GM18870 (cell line): ENCODE data around the gene MYO1C.
A peak's percentile ranks its signal among the peaks of the same experiment; 100 is the strongest.
"Not testable (repeated sequence)": the region's sequence is repeated elsewhere in the genome, so short reads cannot be mapped to it uniquely, and the experiment has no call there.

Experiments used
- ATAC-seq: cut with Tn5 transposase; IDR thresholded peaks from one replicate; pipeline ENCODE4 v1.9.1; 2021; ENCODE audit warnings: moderate library complexity; ENCODE audit not compliant: unreplicated experiment

MYO1C gene

DNA sequence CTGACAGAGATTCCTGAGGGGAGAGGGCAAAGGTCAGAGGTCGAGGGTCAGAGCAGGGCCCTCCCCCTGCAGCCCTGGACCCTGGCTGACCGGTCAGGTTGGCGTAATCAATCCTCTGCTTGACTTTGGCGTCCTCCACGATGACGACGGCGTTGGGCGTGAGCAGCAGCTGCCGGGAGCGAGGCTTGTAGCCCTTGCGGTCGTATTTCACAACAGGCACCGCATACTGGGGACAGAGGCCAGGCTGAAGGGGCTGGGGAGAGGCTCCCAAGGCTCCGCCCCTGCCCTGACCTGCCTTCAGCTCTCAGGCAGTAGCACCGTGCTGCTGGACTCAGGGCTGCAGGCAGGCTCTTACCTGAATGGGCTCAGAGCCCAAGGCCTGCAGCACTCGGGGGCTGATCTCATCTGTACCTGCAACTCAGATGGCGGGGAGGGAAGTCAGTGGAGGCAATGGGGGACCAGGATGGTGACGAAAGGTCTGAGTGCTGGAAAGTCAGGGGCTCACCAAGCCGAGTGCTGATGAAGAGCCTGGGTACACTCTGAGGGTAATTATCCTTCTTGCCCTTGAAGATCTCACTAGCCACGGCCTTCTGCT lies 24.5 kb downstream of the MYO1C start:
- ATAC-seq: no peak

DNA sequence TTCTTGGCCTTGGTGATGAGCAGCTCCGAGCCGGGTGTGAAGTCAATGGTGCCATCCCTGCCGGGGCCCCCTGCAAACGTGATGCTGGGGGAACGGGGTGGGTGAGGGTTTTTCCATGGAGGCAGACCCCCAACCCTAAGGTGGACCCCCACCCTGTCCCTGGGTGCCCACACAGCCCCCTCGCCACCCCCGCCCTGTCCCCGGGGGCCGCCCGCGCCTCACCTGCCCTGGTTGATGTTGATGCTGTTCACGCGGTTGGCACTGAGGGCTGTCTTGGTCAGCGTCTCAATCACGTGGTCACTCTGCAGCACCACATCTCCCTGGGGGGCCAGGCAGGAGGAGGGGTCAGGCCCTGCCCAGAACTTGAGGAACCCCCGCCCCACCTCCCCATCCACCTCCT lies 25.2 kb downstream of the MYO1C start:
- no peak for ATAC-seq

DNA sequence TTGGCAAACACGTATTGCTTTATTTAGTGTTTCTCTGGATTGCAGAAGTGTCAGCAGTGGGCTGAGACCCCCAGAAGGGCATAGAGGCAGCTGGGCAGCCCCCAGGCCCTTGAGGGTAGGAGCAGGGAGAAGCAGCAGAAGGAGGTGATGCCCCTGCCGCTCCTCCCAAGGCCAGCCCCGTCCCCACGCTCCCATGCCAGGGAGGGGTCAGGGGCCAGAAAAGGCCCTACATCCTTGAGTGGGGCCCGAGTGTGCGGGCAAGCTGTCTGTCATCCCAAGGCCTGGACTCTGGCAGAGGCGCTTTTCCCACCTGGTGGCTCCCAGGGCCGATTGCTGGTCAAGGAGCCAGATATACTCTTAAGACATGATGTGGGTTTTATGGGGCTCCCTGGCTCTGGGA lies 28.3 kb downstream of the MYO1C start:
- no peak for ATAC-seq

DNA sequence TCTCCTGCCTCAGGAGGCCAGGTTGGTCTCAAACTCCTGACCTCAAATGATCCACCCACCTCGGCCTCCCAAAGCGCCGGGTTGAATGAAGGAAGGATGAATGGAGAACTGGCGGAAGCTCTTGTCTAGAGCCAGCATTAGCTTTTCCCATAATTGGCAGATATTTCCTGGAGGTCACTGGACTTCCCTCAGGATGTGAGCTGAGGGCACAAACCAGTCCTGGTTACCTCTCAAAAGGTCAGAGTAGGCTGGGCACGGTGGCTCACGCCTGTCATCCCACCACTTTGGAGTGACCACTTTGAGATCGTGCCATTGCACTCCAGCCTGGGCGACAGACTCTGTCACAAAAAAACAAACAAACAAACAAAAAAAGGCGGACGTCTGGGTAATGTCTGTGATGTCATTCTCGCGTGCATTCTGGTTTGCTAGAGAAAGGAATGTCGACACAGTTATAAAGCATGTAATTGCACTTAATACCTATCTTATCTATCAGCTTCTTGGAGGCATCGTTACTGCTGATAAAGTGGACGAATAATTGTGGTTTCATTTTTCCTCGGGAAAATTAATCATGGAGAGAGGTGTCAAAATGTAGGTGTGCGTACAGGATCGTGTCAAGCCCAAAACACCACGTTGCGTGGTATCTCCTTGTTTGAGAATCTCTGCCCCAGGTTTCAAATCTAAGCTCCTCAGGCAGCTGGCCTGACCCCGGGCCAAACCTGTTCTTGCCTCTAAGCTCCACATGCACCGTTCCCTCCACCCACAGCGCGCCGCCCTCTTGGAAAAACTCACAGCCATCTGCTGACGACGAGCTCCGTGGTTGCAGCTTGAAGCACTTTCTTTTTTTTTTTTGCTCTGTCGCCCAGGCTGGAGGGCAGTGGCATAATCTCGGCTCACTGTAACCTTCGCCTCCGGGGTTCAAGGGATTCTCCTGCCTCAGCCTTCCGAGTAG lies 30.0 kb downstream of the MYO1C start:
- ATAC-seq: no peak

DNA sequence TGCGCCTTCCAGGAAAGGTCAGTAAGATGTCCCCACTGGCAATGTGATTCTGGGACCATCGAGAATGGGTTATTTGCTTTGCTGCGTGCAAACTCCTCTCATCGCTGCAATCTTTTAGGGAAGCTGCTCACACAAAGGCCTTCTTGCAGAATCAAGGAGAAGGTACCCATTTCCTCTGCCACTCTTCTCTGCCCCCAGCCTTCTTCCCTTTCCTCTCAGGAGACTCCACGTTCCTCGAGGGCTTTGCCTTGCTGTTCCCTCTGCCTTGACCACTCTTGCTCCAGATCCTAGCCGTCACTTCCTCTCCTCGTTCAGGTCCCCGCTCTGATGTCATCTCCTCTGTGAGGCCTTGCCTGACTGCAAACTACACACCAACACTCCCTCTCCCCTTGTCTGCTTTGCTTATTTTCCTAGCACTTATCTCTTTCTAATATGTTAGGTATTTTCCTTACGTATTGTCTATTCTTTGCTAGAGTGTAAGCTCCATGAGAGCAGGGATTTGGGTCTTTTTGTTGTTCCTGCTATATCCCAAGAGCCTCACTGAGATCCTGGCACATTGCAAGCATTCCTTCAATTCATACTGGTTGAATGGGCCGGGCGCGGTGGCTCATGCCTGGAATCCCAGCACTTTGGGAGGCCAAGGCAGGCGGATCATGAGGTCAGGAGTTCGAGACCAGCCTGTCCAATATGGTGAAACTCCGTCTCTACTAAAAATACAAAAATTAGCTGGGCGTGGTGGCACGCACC lies 31.1 kb downstream of the MYO1C start:
- ATAC-seq: no peak

DNA sequence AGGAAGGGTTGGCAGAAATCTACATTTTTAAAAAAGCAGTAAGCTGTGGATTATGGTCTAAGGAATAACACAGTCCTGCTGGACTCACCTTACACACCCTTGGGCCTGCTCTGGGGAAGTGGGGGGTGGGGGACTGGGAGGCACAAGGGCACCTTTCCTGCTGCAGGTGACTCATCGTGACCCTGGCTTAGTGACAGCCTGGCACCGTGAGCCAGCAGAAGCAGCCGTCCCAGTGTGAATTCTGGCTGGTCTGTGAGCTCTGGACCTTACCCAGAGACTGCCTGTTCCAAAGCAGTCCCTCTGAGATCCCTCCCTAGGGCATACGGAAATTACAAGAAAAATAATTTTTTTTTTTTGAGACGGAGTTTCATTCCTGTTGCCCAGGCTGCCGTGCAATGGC lies 32.3 kb downstream of the MYO1C start:
- ATAC-seq: no peak

DNA sequence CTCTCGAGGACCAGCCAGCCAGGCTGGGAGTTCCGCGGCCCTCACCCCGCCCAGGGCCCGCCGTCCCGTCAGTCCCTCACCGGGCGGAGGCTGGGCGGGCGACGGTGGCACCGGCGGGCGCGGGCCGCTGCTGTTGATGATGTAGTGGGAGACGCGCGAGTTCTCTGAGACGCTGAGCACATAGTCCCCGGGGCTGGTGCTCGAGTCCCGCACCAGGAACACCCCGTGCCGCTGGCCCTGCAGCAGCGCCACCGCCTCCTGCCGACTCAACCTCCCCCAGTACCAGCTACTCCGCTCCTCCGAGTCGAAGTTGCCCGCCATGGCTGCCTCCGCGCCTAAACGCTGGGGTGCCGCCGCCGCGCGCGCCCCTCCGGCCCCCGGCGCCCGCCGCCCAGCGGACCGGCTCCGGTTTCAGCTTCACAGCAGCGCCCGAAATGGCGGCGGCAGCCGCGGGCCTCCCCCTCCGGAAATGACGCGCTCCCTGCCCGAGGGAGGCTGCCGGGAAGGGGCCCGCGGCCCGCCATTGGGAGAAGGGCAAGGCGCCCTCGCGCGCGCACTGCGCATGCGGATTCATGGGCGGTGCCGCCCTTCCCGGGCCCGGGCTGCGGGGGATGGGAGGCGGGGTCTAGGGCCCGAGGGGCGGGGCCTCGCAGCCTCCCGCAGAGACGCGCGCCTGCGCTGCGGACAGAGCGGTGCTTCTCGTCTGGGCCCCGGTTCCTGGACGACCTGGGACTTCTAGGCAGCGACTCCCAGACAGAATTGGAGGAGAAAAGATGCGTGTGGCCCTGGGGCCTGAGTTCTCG lies 36.5 kb downstream of the MYO1C start, which contains the start of gene CRK:
TSS of gene CRK (minus strand) at position 436 of the 803 bp plus-strand sequence. CDS start at position 321, 115 bp downstream.
- peak; percentile 44 for ATAC-seq

DNA sequence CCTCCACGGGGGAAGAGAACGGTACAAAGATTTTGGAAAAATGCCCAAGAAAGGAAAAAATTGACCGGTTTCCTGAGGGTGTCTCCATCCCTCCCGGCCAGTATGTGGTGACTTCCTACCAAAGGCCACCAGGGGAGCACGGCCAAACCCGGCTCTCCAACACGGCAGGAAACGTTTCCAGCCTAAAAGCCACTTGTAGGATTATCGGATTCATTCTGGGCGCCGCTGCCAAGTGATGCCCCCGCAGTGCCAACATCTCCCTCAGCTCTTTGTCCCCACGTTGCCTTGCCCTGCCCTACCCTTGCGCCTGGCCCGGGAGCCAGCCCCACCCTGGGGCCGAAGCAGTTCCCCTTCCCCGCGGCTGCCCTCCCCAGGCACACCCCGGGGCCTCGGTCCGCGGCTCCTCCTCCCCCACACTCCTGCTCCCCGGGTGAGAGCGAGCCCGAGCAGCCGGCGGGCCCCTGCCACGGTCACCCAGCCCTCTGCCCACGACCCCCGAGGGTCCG lies 37.1 kb downstream of the MYO1C start:
- peak; percentile 18 for ATAC-seq

DNA sequence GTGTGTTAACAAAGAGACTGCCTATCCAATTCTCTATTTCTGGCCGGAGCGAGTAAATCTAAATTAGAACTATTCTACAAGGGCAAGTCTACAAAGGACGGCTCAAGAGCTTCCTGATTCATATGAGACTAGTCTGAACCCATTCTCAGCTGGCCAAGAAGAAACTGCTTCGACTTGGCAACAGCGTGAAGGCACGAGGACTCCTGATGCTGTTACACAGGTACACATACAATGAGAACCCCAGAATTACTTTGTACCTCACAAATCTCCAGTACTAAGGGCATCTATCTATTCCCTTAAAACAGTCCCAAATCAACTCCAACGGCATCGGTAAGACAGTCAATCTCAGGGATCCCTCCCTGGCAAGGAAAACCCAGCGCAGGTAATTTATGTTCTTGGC lies 37.9 kb downstream of the MYO1C start:
- ATAC-seq: no peak

DNA sequence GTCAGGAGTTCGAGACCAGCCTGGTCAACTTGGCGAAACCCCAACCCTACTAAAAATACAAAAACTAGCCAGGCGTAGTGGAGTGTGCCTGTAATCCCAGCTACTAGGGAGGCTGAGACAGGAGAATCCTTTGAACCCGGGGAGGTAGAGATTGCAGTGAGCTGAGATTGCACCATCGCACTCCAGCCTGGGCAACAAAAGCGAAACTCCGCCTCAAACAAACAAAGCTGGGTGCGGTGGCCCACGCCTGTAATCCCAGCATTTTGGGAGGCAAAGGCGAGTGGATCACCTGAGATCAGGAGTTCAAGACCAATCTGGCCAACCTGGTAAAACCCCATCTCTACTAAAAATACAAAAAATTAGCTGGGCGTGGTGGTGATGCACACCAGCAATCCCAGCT lies 38.8 kb downstream of the MYO1C start:
- not testable (repeated sequence) for ATAC-seq

DNA sequence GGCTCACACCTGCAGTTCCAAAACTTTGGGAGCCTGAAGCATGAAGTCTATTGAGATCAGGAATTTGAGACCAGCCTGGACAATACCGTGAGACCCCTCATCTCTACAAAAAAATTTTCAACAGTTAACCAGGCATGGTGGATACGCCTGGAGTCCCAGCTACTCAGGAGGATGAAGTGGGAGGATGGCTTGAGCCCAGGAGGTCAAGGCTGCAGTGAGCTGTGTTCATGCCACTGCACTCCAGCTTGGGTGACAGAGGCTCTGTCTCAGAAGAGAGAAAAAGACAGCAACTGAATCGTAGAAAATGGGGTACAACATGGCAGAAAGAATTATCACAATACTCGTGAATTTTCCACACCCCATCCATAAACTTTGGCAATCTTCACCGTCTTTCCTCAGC lies 39.6 kb downstream of the MYO1C start:
- no peak for ATAC-seq

DNA sequence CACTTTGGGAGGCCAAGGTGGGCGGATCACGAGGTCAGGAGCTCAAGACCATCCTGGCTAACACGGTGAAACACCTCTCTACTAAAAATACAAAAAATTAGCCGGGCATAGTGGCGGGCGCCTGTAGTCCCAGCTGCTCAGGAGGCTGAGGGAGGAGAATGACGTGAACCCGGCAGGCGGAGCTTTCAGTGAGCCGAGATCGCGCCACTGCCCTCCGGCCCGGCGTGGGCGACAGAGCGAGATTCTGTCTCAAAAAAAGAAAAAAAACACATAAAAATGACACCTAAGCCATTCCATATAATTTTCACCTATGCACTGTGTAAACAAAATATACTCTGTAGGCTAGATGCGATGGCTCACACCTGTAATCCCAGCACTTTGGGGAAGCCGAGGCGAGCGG lies 42.2 kb downstream of the MYO1C start:
- ATAC-seq: not testable (repeated sequence)

DNA sequence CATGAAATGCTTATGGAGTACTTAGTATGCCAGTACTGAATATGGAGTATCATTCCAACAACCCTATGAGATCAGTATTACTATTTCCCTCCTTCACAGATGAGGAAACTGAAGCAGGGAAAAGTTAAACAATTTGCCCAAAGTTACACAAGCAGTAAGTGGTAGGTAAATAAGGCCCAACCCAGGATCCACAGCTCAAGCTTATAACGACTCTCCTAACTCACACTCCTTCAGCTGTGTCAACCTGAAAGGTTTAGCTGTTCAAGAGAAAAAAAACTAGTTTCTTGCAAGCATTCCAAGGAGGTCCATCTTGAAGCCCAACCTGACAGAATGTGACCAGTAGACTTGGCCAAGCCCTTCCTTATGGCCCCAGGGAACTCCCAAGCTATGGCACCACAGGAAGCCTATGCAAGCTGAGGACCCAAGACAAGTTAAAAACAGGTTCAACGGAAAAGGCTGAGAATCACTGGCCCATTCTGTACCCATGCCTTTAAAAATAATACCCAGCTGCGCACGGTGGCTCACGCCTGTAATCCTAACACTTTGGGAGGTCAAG lies 43.0 kb downstream of the MYO1C start:
- no peak for ATAC-seq

DNA sequence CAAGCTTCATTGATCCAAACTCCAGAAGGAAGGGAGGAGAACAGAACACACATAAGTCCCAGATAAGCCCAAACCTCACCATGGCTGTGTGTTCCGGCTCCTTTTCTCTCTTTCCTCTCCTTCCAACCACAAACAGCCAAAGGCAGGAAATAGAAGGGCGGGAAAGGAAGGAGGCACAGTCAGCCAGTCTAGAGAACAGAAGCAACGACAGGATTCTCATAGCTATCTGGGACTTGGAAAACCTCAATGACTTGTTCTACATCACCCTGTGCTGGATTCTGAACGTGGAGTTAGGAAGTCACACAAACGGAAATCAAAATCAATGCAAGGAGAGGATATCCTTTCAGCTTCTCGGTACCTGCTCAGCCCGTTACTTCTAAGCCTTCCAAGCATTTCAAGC lies 45.4 kb downstream of the MYO1C start:
- no peak for ATAC-seq

DNA sequence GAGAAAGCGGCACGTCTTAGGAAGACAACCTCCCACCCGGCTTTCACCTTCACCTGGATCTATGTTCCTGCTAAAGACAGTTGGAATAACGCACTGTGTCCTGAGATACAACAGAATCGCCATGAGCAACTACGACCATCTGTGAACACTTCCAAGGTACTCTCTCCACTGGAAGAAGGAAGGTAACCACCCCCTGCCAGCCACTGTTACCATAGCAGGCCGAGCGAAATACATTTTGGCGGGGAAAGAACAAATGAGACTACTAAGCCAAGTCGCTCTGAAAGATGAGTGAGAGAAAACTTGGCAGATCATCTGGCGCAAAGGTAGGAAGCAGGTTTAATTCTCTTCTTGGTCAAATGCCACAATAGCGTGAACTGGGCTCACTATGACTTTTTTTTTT lies 46.3 kb downstream of the MYO1C start:
- ATAC-seq: no peak

DNA sequence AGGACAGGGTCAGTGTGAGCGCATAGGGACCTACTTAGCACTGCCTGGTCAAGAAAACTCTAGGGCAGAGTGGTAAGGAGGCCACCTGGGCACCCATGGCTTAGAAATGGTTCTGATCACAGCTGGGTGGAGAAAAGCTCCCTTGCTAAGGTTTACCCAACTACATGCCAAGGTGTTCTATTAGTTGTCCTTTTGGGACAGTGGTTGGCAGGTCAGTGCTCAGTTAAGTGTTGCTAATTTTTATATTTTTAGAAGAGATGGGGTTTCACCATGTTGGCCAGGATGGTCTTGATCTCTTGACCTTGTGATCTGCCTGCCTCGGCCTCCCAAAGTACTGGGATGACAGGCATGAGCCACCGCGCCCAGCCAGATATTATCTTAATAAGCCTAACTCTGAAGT lies 46.8 kb downstream of the MYO1C start:
- ATAC-seq: not testable (repeated sequence)

DNA sequence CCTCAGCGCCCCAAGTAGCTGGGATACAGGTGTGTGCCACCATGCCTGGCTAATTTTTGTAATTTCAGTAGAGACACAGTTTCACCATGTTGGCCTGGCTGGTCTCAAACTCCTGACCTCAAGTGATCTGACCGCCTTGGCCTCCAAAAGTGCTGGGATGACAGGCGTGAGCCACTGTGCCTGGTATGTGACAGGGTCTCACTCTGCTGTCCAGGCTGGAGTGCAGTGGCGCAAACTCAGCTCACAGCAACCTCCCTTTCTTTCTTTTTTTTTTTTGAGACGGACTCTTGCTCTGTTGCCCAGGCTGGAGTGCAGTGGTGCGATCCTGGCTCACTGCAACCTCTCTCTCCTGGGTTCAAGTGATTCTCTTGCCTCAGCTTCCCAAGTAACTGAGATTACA lies 49.8 kb downstream of the MYO1C start:
- not testable (repeated sequence) for ATAC-seq

DNA sequence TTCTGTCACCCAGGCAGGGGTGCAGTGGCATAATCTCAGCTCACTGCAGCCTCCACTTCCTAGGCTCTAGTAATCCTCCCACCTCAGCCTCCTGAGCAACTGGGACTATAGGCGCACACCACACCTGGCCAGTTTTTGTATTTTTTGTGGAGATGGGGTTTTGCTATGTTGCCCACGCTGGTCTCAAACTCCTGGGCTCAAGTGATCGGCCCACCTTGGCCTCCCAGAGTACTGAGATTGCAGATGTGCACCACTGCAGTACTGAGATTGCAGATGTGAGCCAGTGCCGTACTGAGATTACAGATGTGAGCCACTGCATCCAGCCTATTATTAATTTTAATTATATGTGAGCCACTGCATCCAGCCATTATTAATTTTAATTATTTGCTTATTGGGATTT lies 50.3 kb downstream of the MYO1C start:
- no peak for ATAC-seq

DNA sequence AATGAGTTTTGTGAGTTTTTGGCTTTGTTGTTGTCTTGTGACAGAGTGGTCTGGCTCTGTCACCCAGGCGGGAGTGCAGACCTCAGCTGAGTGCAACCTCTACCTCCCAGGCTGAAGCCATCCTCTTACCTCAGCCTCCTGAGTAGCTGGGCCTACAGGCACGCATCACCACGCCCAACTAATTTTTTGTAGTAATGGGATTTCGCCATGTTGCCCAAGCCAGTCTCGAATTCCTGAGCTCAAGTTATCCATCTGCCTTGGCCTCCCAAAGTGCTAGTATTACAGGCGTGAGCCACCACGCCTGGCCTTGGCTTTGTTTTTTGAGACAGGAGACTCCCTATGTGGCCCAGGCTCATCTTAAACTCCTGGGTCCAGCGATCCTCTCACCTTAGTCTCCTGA lies 51.6 kb downstream of the MYO1C start:
- ATAC-seq: no peak

DNA sequence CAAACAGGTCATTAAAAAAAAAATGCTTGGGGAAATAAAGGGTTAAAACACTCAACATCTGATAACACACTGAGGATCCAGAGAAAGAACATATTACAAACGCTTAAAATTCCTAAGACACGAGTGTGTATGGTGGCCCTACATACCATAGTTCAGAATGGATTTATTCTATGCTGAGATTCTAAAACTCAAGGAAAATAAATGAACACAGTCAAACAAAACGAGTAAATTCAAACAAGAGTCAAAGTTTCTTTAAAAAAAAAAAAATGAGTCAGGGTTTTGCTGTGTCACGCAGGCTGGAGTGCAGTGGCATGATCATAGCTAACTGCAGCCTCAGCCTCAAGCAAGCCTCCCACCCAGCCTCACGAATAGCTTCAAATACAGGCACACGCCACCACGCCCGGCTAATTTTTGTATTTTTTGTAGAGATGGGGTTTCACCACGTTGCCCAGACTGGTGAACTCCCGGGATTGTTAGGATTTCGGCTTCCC lies 53.8 kb downstream of the MYO1C start:
- ATAC-seq: no peak
